ENCODE data around the gene TMPRSS9.

- TF ChIP-seq CTCF (IDR thresholded peaks at IDR 0.05 in 8 of 11, conservative IDR thresholded peaks at IDR 0.05 in 3 of 11) (no peak), POLR2AphosphoS5 (IDR thresholded peaks at IDR 0.05) (peak in 1 of 3 donors; percentile 18)
These were observed 78.1 kb downstream of the TMPRSS9 start for GRCh38 chr19:2438178-2438577.
